HepG2 (cell line): Measurements from ENCODE around the gene THRAP3. TPM values are rescaled to one million over a fixed set of nuclear protein-coding genes. Genes with fewer than 3 reads are reported as not detected.

Experiments used
- ATF7 ChIP-seq, 2 experiments: fragments of 450-650 bp in 1 of 2; sonication (generic) in 1 of 2; formaldehyde crosslinking in 1 of 2; IDR thresholded peaks; 2 replicates each; pipeline versions ENCODE4 v1.4.0 to v1.6.1; 2016 to 2020; ENCODE audit warnings: antibody characterized with exemption in 1 of 2, mild to moderate bottlenecking in 1 of 2, missing genetic modification reagents in 1 of 2
- ELF4 ChIP-seq: sonication (generic); formaldehyde crosslinking; IDR thresholded peaks from 2 replicates; pipeline ENCODE4 v1.5.0; 2020; ENCODE audit warnings: missing genetic modification reagents, mild to moderate bottlenecking, moderate library complexity, borderline replicate concordance
- HNRNPH1 ChIP-seq: fragments of 200-400 bp; formaldehyde crosslinking; optimal IDR thresholded peaks from 2 replicates; pipeline ENCODE3; 2017; ENCODE audit warnings: mild to moderate bottlenecking, low read depth, low read length
- KMT2B ChIP-seq: IDR thresholded peaks from 2 replicates; pipeline ENCODE4 v1.6.1; 2016; ENCODE audit warnings: missing genetic modification reagents, missing compliant biosample characterization
- PBX2 ChIP-seq: IDR thresholded peaks from 2 replicates; pipeline ENCODE4 v1.6.1; 2016; ENCODE audit warnings: control low read depth
- PRDM4 ChIP-seq: sonication (generic); formaldehyde crosslinking; IDR thresholded peaks from 2 replicates; pipeline ENCODE4 v1.9.0; 2021; ENCODE audit warnings: missing genetic modification reagents, borderline replicate concordance
- RFXAP ChIP-seq: sonication (generic); formaldehyde crosslinking; IDR thresholded peaks from 2 replicates; pipeline ENCODE4 v1.4.0; 2020; ENCODE audit warnings: missing genetic modification reagents, borderline replicate concordance
- SP4 ChIP-seq: sonication (generic); formaldehyde crosslinking; IDR thresholded peaks from 2 replicates; pipeline ENCODE4 v1.8.1; 2023; ENCODE audit warnings: mild to moderate bottlenecking, missing genetic modification reagents
- SP5 ChIP-seq: IDR thresholded peaks from 2 replicates; pipeline ENCODE4 v1.6.1; 2016; ENCODE audit warnings: low read depth, borderline replicate concordance
- SRF ChIP-seq: IDR thresholded peaks from 2 replicates; pipeline ENCODE4 v1.6.1; 2011; ENCODE audit warnings: mild to moderate bottlenecking, low read depth, low read length, moderate library complexity
- ZNF160 ChIP-seq: sonication (generic); formaldehyde crosslinking; IDR thresholded peaks from 2 replicates; pipeline ENCODE4 v1.8.0; 2022; ENCODE audit warnings: mild to moderate bottlenecking, inconsistent platforms, missing genetic modification reagents
- ZNF468 ChIP-seq: sonication (generic); formaldehyde crosslinking; IDR thresholded peaks from 2 replicates; pipeline ENCODE4 v1.8.0; 2022; ENCODE audit warnings: mild to moderate bottlenecking, moderate library complexity, missing genetic modification reagents
- ZNF484 ChIP-seq: sonication (generic); formaldehyde crosslinking; IDR thresholded peaks from 2 replicates; pipeline ENCODE4 v1.5.1; 2020; ENCODE audit warnings: mild to moderate bottlenecking, low read depth, missing genetic modification reagents, borderline replicate concordance
- ZSCAN22 ChIP-seq: sonication (generic); formaldehyde crosslinking; IDR thresholded peaks from 2 replicates; pipeline ENCODE4 v1.4.0; 2020; ENCODE audit warnings: mild to moderate bottlenecking, missing genetic modification reagents
- polyA plus RNA-seq, 8 experiments: library from polyadenylated mRNA; depleted of rRNA in 3 of 8; stranded (reverse) in 7 of 8; unstranded in 1 of 8; fragments of >200 nt; fragmentation: Illumina TruSeq in 4 of 8; extraction: Trizol in 4 of 8; gene quantifications; 2 replicates each; pipeline versions ENCODE4 v1.2.1 to v1.2.3, GENCODE V29; 2011 to 2016; ENCODE audit warnings: low read depth in 4 of 8, missing spikeins in 1 of 8, mixed read lengths in 1 of 8; ENCODE audit not compliant: insufficient read depth in 1 of 8
- total RNA-seq, 5 experiments: library from RNA; depleted of rRNA; stranded (reverse); fragments of >200 nt; fragmentation: Illumina TruSeq; extraction: Trizol; gene quantifications; 2 replicates each; pipeline ENCODE4 v1.2.3, GENCODE V29; 2016; ENCODE audit warnings: low read depth in 1 of 5
- TF ChIP-seq, protein P1 (sequence below): sonication (generic); formaldehyde crosslinking; IDR thresholded peaks from 2 replicates; pipeline ENCODE4 v1.5.1; 2020; ENCODE audit warnings: mild to moderate bottlenecking, missing genetic modification reagents, borderline replicate concordance

THRAP3 gene
- total and polyA plus RNA-seq, 2 of the 13 experiments (the other 11 are each of a cell fraction or from before 2014, with no cell fraction given), result 45.0 to 92.6 TPM

GRCh38 chr1:36239941-36240637 lies 15.8 kb downstream of the THRAP3 start (continued):
- TF ChIP-seq ZNF160 (CRISPR knock-in tag) (no peak), PRDM4 (no peak), ZSCAN22 (CRISPR knock-in tag) (no peak), KMT2B (CRISPR knock-in tag) (no peak), PBX2 (CRISPR knock-in tag) (peak; percentile 51; the same call in 1 of the 2 replicates), ZNF468 (no peak), SP5 (peak; percentile 91), RFXAP (CRISPR knock-in tag) (peak; percentile 71; the same call in 1 of the 2 replicates), HNRNPH1 (no peak), SP4 (CRISPR knock-in tag) (no peak), SRF (no peak), ELF4 (CRISPR knock-in tag) (no peak), ATF7 (IDR thresholded peaks at IDR 0.05) (no peak), ATF7 (CRISPR knock-in tag; IDR thresholded peaks at IDR 0.05) (no peak), ZNF484 (CRISPR knock-in tag) (no peak)
- TF ChIP-seq, protein P1, sequence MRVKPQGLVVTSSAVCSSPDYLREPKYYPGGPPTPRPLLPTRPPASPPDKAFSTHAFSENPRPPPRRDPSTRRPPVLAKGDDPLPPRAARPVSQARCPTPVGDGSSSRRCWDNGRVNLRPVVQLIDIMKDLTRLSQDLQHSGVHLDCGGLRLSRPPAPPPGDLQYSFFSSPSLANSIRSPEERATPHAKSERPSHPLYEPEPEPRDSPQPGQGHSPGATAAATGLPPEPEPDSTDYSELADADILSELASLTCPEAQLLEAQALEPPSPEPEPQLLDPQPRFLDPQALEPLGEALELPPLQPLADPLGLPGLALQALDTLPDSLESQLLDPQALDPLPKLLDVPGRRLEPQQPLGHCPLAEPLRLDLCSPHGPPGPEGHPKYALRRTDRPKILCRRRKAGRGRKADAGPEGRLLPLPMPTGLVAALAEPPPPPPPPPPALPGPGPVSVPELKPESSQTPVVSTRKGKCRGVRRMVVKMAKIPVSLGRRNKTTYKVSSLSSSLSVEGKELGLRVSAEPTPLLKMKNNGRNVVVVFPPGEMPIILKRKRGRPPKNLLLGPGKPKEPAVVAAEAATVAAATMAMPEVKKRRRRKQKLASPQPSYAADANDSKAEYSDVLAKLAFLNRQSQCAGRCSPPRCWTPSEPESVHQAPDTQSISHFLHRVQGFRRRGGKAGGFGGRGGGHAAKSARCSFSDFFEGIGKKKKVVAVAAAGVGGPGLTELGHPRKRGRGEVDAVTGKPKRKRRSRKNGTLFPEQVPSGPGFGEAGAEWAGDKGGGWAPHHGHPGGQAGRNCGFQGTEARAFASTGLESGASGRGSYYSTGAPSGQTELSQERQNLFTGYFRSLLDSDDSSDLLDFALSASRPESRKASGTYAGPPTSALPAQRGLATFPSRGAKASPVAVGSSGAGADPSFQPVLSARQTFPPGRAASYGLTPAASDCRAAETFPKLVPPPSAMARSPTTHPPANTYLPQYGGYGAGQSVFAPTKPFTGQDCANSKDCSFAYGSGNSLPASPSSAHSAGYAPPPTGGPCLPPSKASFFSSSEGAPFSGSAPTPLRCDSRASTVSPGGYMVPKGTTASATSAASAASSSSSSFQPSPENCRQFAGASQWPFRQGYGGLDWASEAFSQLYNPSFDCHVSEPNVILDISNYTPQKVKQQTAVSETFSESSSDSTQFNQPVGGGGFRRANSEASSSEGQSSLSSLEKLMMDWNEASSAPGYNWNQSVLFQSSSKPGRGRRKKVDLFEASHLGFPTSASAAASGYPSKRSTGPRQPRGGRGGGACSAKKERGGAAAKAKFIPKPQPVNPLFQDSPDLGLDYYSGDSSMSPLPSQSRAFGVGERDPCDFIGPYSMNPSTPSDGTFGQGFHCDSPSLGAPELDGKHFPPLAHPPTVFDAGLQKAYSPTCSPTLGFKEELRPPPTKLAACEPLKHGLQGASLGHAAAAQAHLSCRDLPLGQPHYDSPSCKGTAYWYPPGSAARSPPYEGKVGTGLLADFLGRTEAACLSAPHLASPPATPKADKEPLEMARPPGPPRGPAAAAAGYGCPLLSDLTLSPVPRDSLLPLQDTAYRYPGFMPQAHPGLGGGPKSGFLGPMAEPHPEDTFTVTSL, result peak; percentile 66; the same call in 1 of the 2 replicates
